ENCODE measurements around the gene SOX5. TPM values are rescaled to one million over a fixed set of nuclear protein-coding genes. Genes with fewer than 3 reads are reported as not detected.

Gene SOX5
- total and polyA plus RNA-seq, 9 of the 15 experiments (the other 6 are each of a cell fraction or from before 2014, with no cell fraction given), result 8.3 to 16.5 (median 11.9) TPM

GRCh38 chr12:23757541-23757962, 191.9 kb downstream of the SOX5 start:
- H3K9me1 ChIP-seq (ENCODE audit: control insufficient read depth, insufficient read depth, low read length), result no peaks in the 10 kb centered on the region
- ChIA-PET POLR2A (no interaction called here), CTCF (ENCODE audit: low intra/inter-chr PET ratio) (no interaction called here)
- no peaks in the 10 kb centered on the region for H3K79me2 ChIP-seq (ENCODE audit: control insufficient read depth, insufficient read depth, low read length)
- ATAC-seq, result no peak; the same call in 1 of the 3 replicates
- H4K20me1 ChIP-seq (replicated peaks; ENCODE audit: control insufficient read depth, insufficient read depth, low read length), result no peaks in the 10 kb centered on the region
- H3K4me2 ChIP-seq (ENCODE audit: insufficient read depth, low read length), result no peak overlapping the region
- no peak overlapping the region for H3K9ac ChIP-seq (ENCODE audit: insufficient read depth in 1 of 2, low read depth in 2 of 2, low read length in 2 of 2)
- H3K4me3 ChIP-seq, result no peak overlapping the region
- H3K27ac ChIP-seq (ENCODE audit: extremely low read depth, low read depth, low read length), result no peak overlapping the region
- H2AFZ ChIP-seq (ENCODE audit: low read depth, low read length), result peak overlapping the region; percentile 18
- no peak for FAIRE-seq
- TF ChIP-seq NELFE (IDR thresholded peaks at IDR 0.05; ENCODE audit: insufficient read depth, insufficient read length) (no peak), RBBP5 (IDR thresholded peaks at IDR 0.05; ENCODE audit: borderline replicate concordance, insufficient read depth, low read length, poor library complexity, severe bottlenecking) (no peak)
- intact Hi-C loops (cut with micrococcal nuclease) (no loop called here), in situ Hi-C loops (cut with MboI) (no loop called here)
- H3K4me1 ChIP-seq (replicated peaks in 1 of 2; ENCODE audit: control insufficient read depth in 2 of 2, insufficient read depth in 2 of 2, low read length in 2 of 2), result no peaks in the 10 kb centered on the region; a peak in 1 of 5 replicates
- H3K27me3 ChIP-seq (ENCODE audit: control insufficient read depth in 2 of 2, insufficient read depth in 2 of 2, low read length in 2 of 2), result no peaks in the 10 kb centered on the region
- DNase-seq (ENCODE audit: extremely low read depth in 1 of 4, low spot score in 3 of 4), result no peak
- no peaks in the 10 kb centered on the region for H3K36me3 ChIP-seq (ENCODE audit: control insufficient read depth, insufficient read depth, low read length)
- no TSS peak for BruUV-seq (replicated peaks)
- no peaks in the 10 kb centered on the region for H3K9me3 ChIP-seq (replicated peaks; ENCODE audit: control insufficient read depth, insufficient read depth, low read depth, low read length)
- 58% methylated on average over 1 of the region's 1 CpG for WGBS (ENCODE audit: insufficient coverage, low coverage, missing lambda C conversion rate)

GRCh38 chr12:23756416-23756815, 193.1 kb downstream of the SOX5 start:
- Histone ChIP-seq H3K79me2 (ENCODE audit: control insufficient read depth, insufficient read depth, low read length) (no peaks in the 10 kb centered on the region), H3K4me1 (replicated peaks in 1 of 2; ENCODE audit: control insufficient read depth in 2 of 2, insufficient read depth in 2 of 2, low read length in 2 of 2) (no peaks in the 10 kb centered on the region; a peak in 1 of 5 replicates), H3K9me1 (ENCODE audit: control insufficient read depth, insufficient read depth, low read length) (no peaks in the 10 kb centered on the region), H3K27me3 (ENCODE audit: control insufficient read depth in 2 of 2, insufficient read depth in 2 of 2, low read length in 2 of 2) (no peaks in the 10 kb centered on the region), H3K36me3 (ENCODE audit: control insufficient read depth, insufficient read depth, low read length) (no peaks in the 10 kb centered on the region), H2AFZ (ENCODE audit: low read depth, low read length) (peak overlapping the region; percentile 18), H4K20me1 (replicated peaks; ENCODE audit: control insufficient read depth, insufficient read depth, low read length) (no peaks in the 10 kb centered on the region), H3K9me3 (replicated peaks; ENCODE audit: control insufficient read depth, insufficient read depth, low read depth, low read length) (no peaks in the 10 kb centered on the region), H3K27ac (ENCODE audit: extremely low read depth, low read depth, low read length) (no peak overlapping the region), H3K4me2 (ENCODE audit: insufficient read depth, low read length) (no peak overlapping the region), H3K4me3 (no peak overlapping the region), H3K9ac (ENCODE audit: insufficient read depth in 1 of 2, low read depth in 2 of 2, low read length in 2 of 2) (no peak overlapping the region)
- ChIA-PET POLR2A (interaction anchor here (1.4 kb wide), 1 partner anchor 30 kb away, joined by 3 read pairs; no protein-coding TSS in a partner anchor), CTCF (ENCODE audit: low intra/inter-chr PET ratio) (no interaction called here)
- intact Hi-C loops (cut with micrococcal nuclease) (no loop called here), in situ Hi-C loops (cut with MboI) (no loop called here)
- FAIRE-seq (no peak), DNase-seq (ENCODE audit: extremely low read depth in 1 of 4, low spot score in 3 of 4) (no peak), ATAC-seq (no peak)
- 80% methylated on average over 2 of the region's 2 CpGs for WGBS (ENCODE audit: insufficient coverage, low coverage, missing lambda C conversion rate)
- no TSS peak for BruUV-seq (replicated peaks)
- no peak for TF ChIP-seq CSDE1 (IDR thresholded peaks at IDR 0.05)
- no peak for TF ChIP-seq ASH1L (IDR thresholded peaks at IDR 0.05; ENCODE audit: borderline replicate concordance, low read depth, partially characterized antibody)
